HepG2 (cell line): ENCODE results near the gene NT5C2. TPM values are rescaled to one million over a fixed set of nuclear protein-coding genes. Genes with fewer than 3 reads are reported as not detected.

Experiments used
- BCL6 ChIP-seq: IDR thresholded peaks from 2 replicates; pipeline ENCODE4 v1.6.1; 2016; ENCODE audit warnings: missing genetic modification reagents, missing compliant biosample characterization
- FOXK1 ChIP-seq: sonication (generic); formaldehyde crosslinking; IDR thresholded peaks from 2 replicates; pipeline ENCODE4 v1.4.0; 2020; ENCODE audit warnings: low read depth, missing genetic modification reagents, borderline replicate concordance
- KLF6 ChIP-seq: IDR thresholded peaks from 2 replicates; pipeline ENCODE4 v1.8.0; 2016; ENCODE audit warnings: missing biosample characterization, missing genetic modification reagents
- MLLT10 ChIP-seq: sonication (generic); formaldehyde crosslinking; IDR thresholded peaks from 2 replicates; pipeline ENCODE4 v1.4.0; 2020; ENCODE audit warnings: missing genetic modification reagents
- MZF1 ChIP-seq: sonication (generic); formaldehyde crosslinking; IDR thresholded peaks from 2 replicates; pipeline ENCODE4 v1.8.1; 2023; ENCODE audit warnings: mild to moderate bottlenecking, missing genetic modification reagents, borderline replicate concordance
- NR3C1 ChIP-seq: sonication (generic); formaldehyde crosslinking; IDR thresholded peaks from 2 replicates; pipeline ENCODE4 v1.4.0; 2020; ENCODE audit warnings: missing genetic modification reagents
- RARG ChIP-seq: sonication (generic); formaldehyde crosslinking; IDR thresholded peaks from 2 replicates; pipeline ENCODE4 v1.4.0; 2020; ENCODE audit warnings: low read depth, mild to moderate bottlenecking, missing genetic modification reagents
- SALL1 ChIP-seq: sonication (generic); formaldehyde crosslinking; IDR thresholded peaks from 2 replicates; pipeline ENCODE4 v1.8.0; 2022; ENCODE audit warnings: mild to moderate bottlenecking, missing genetic modification reagents
- STAT6 ChIP-seq: sonication (generic); formaldehyde crosslinking; IDR thresholded peaks from 2 replicates; pipeline ENCODE4 v1.4.0; 2020; ENCODE audit warnings: missing genetic modification reagents, mild to moderate bottlenecking, borderline replicate concordance
- ZC3H4 ChIP-seq: sonication (generic); formaldehyde crosslinking; IDR thresholded peaks from 2 replicates; pipeline ENCODE4 v1.4.0; 2020; ENCODE audit warnings: missing genetic modification reagents, borderline replicate concordance
- ZFP37 ChIP-seq: sonication (generic); formaldehyde crosslinking; IDR thresholded peaks from 2 replicates; pipeline ENCODE4 v1.4.0; 2020; ENCODE audit warnings: missing genetic modification reagents, borderline replicate concordance
- ZNF142 ChIP-seq: sonication (generic); formaldehyde crosslinking; IDR thresholded peaks from 2 replicates; pipeline ENCODE4 v1.4.0; 2020; ENCODE audit warnings: missing genetic modification reagents
- ZNF143 ChIP-seq: sonication (generic); formaldehyde crosslinking; IDR thresholded peaks from 2 replicates; pipeline ENCODE4 v1.4.0; 2020; ENCODE audit warnings: missing genetic modification reagents
- ZNF224 ChIP-seq: sonication (generic); formaldehyde crosslinking; IDR thresholded peaks from 2 replicates; pipeline ENCODE4 v1.5.0; 2020; ENCODE audit warnings: mild to moderate bottlenecking, missing genetic modification reagents
- ZNF253 ChIP-seq: sonication (generic); formaldehyde crosslinking; IDR thresholded peaks from 2 replicates; pipeline ENCODE4 v1.8.0; 2022; ENCODE audit warnings: mild to moderate bottlenecking, missing genetic modification reagents, borderline replicate concordance
- ZNF383 ChIP-seq: sonication (generic); formaldehyde crosslinking; IDR thresholded peaks from 2 replicates; pipeline ENCODE4 v1.4.0; 2020; ENCODE audit warnings: missing genetic modification reagents, mild to moderate bottlenecking, borderline replicate concordance
- ZNF790 ChIP-seq: sonication (generic); formaldehyde crosslinking; IDR thresholded peaks from 2 replicates; pipeline ENCODE4 v1.8.0; 2022; ENCODE audit warnings: missing genetic modification reagents, mild to moderate bottlenecking, borderline replicate concordance
- polyA plus RNA-seq, 8 experiments: library from polyadenylated mRNA; depleted of rRNA in 3 of 8; stranded (reverse) in 7 of 8; unstranded in 1 of 8; fragments of >200 nt; fragmentation: Illumina TruSeq in 4 of 8; extraction: Trizol in 4 of 8; gene quantifications; 2 replicates each; pipeline versions ENCODE4 v1.2.1 to v1.2.3, GENCODE V29; 2011 to 2016; ENCODE audit warnings: low read depth in 4 of 8, missing spikeins in 1 of 8, mixed read lengths in 1 of 8; ENCODE audit not compliant: insufficient read depth in 1 of 8
- total RNA-seq, 5 experiments: library from RNA; depleted of rRNA; stranded (reverse); fragments of >200 nt; fragmentation: Illumina TruSeq; extraction: Trizol; gene quantifications; 2 replicates each; pipeline ENCODE4 v1.2.3, GENCODE V29; 2016; ENCODE audit warnings: low read depth in 1 of 5
- TF ChIP-seq, protein P1 (sequence below): sonication (generic); formaldehyde crosslinking; IDR thresholded peaks from 2 replicates; pipeline ENCODE4 v1.5.0; 2020; ENCODE audit warnings: missing genetic modification reagents
- TF ChIP-seq, protein P2 (sequence below): IDR thresholded peaks from 2 replicates; pipeline ENCODE4 v1.6.1; 2012; ENCODE audit warnings: low read depth, low read length, improper control_type of control experiment

Gene NT5C2
- total and polyA plus RNA-seq, 2 of the 13 experiments (the other 11 are each of a cell fraction or from before 2014, with no cell fraction given) = 40.6 to 55.2 TPM

DNA sequence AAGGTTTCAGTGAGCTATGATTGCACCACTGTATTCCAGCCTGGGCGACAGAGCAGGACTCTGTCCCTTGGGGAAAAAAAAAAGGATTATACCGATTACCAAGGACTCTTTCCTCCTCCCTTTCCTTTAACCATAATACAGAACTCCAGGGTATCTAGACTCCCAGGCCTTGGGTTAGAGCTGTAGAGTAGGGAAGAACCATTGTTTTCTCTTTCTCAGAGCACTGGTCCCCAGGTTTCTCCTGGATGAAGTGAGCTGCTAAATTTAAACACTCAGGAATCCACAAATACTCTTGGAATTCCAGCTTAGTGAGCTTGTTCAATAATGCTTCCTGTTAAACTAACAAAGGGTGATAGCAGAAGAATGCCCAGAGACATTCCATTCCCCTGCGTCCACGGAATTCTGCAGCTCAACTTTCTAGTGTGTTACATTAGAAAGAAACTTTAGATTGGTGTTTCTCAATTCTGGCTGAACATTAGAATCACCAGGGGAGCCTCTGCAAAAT is 38.0 kb upstream of the NT5C2 start (continued):
- no peak for TF ChIP-seq STAT6
- no peak for TF ChIP-seq KLF6 (CRISPR knock-in tag)
- TF ChIP-seq ZNF143 = no peak
- no peak for TF ChIP-seq ZC3H4
- no peak for TF ChIP-seq MZF1 (CRISPR knock-in tag)
- TF ChIP-seq NR3C1 (CRISPR knock-in tag) = no peak
- no peak for TF ChIP-seq FOXK1 (CRISPR knock-in tag)
- TF ChIP-seq, protein P1, sequence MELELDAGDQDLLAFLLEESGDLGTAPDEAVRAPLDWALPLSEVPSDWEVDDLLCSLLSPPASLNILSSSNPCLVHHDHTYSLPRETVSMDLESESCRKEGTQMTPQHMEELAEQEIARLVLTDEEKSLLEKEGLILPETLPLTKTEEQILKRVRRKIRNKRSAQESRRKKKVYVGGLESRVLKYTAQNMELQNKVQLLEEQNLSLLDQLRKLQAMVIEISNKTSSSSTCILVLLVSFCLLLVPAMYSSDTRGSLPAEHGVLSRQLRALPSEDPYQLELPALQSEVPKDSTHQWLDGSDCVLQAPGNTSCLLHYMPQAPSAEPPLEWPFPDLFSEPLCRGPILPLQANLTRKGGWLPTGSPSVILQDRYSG (CRISPR knock-in tag) = no peak
- TF ChIP-seq BCL6 (CRISPR knock-in tag) = peak; percentile 89
- no peak for TF ChIP-seq ZNF383 (CRISPR knock-in tag)
- TF ChIP-seq ZNF253 = no peak
- no peak; the same call in 1 of the 2 replicates for TF ChIP-seq SALL1 (CRISPR knock-in tag)
- TF ChIP-seq MLLT10 (CRISPR knock-in tag) = no peak
- no peak for TF ChIP-seq ZNF224 (CRISPR knock-in tag)
- TF ChIP-seq RARG (CRISPR knock-in tag) = no peak
- TF ChIP-seq ZNF142 (CRISPR knock-in tag) = no peak
- TF ChIP-seq ZNF790 (CRISPR knock-in tag) = no peak
- TF ChIP-seq, protein P2, sequence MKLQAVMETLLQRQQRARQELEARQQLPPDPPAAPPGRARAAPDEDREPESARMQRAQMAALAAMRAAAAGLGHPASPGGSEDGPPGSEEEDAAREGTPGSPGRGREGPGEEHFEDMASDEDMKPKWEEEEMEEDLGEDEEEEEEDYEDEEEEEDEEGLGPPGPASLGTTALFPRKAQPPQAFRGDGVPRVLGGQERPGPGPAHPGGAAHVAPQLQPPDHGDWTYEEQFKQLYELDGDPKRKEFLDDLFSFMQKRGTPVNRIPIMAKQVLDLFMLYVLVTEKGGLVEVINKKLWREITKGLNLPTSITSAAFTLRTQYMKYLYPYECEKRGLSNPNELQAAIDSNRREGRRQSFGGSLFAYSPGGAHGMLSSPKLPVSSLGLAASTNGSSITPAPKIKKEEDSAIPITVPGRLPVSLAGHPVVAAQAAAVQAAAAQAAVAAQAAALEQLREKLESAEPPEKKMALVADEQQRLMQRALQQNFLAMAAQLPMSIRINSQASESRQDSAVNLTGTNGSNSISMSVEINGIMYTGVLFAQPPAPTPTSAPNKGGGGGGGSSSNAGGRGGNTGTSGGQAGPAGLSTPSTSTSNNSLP = 0 out of 2 replicates have a peak, but pooled peaks have one; percentile 46
- no peak for TF ChIP-seq ZFP37 (CRISPR knock-in tag)
